ENCODE results near the gene ADGRB2.

Gene ADGRB2

GRCh38 chr1:31807273-31808048 lies 43.3 kb upstream of the ADGRB2 start:
- Histone ChIP-seq H3K36me3 (ENCODE audit: control insufficient read depth, insufficient read depth, low read length) (no peaks in the 10 kb centered on the region), H3K4me3 (ENCODE audit: low read depth, low read length) (no peak overlapping the region), H3K27ac (no peak overlapping the region), H3K9ac (no peak overlapping the region), H3K9me3 (ENCODE audit: control insufficient read depth, low read length) (no peaks in the 10 kb centered on the region), H3K4me1 (no peaks in the 10 kb centered on the region), H3K4me2 (ENCODE audit: low read length) (no peak overlapping the region), H3K79me2 (no peaks in the 10 kb centered on the region), H3K27me3 (ENCODE audit: control insufficient read depth, insufficient read depth, low read length) (no peaks in the 10 kb centered on the region), H2AFZ (no peak overlapping the region)
- TF ChIP-seq, protein P1, sequence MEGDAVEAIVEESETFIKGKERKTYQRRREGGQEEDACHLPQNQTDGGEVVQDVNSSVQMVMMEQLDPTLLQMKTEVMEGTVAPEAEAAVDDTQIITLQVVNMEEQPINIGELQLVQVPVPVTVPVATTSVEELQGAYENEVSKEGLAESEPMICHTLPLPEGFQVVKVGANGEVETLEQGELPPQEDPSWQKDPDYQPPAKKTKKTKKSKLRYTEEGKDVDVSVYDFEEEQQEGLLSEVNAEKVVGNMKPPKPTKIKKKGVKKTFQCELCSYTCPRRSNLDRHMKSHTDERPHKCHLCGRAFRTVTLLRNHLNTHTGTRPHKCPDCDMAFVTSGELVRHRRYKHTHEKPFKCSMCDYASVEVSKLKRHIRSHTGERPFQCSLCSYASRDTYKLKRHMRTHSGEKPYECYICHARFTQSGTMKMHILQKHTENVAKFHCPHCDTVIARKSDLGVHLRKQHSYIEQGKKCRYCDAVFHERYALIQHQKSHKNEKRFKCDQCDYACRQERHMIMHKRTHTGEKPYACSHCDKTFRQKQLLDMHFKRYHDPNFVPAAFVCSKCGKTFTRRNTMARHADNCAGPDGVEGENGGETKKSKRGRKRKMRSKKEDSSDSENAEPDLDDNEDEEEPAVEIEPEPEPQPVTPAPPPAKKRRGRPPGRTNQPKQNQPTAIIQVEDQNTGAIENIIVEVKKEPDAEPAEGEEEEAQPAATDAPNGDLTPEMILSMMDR (IDR thresholded peaks at IDR 0.05) = no peak

DNA sequence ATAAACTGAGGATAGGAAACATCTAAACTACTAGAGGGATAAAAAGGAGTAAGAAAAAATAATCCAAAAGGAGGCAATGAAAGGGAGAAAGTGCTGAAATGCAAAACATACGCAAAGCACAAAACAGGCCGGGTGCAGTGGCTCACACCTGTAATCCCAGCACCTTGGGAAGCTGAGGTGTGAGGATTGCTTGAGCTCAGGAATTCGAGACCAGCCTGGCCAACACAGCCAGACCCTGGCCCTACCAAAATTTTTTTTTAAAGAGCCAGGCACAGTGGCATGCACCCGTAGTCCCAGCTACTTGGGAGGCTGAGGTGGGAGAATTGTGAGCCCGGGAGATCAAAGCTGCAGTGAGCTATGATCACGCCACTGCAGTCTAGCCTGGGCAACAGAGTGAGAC lies 41.2 kb upstream of the ADGRB2 start:
- Histone ChIP-seq H3K4me1 (no peaks in the 10 kb centered on the region), H3K79me2 (no peaks in the 10 kb centered on the region), H2AFZ (no peak overlapping the region), H3K4me3 (ENCODE audit: low read depth, low read length) (no peak overlapping the region), H3K4me2 (ENCODE audit: low read length) (no peak overlapping the region), H3K27ac (no peak overlapping the region), H3K9ac (no peak overlapping the region), H3K9me3 (ENCODE audit: control insufficient read depth, low read length) (no peaks in the 10 kb centered on the region), H3K27me3 (ENCODE audit: control insufficient read depth, insufficient read depth, low read length) (no peaks in the 10 kb centered on the region), H3K36me3 (ENCODE audit: control insufficient read depth, insufficient read depth, low read length) (no peaks in the 10 kb centered on the region)
- TF ChIP-seq, protein P1 (IDR thresholded peaks at IDR 0.05) = no peak

DNA sequence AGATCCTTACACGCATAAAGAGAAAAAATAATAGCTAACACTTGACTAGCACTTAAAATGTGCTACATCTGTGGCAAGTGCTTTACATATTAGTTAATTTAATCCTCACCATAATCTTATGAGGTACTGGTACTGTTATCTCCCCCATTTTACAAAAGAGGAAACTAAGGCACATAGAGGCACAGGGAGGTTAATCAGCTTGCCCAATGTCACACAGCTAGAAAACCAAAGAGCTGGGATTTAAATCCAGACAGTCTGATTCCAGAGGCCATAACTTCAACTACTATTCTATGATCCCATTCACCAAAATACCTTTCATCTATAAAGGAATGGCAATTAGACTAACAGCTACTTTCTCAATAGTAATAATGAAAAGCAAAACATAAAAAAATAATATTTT lies 40.0 kb upstream of the ADGRB2 start:
- H3K4me2 ChIP-seq (ENCODE audit: low read length) = no peak overlapping the region
- no peak overlapping the region for H3K27ac ChIP-seq

DNA sequence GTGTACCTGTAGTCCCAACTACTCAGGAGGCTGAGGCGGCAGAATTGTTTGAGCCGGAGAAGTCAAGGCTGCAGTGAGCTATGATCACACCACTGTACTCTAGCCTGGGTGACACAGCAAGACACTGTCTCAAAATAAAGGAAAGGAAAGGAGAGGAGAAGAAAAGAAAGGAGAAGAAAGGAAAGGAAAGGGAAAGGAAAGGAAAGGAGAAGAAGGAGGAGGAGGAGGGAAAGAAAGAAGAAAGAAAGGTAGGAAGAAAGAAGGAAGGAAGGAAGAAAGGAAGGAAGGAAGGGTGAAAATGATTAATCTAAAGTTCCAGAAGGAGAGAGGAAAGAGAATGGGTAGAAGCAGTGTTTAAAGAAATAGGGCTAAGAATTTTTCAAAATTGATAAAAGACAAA lies 39.5 kb upstream of the ADGRB2 start:
- Histone ChIP-seq H3K4me2 (ENCODE audit: low read length) (no peak overlapping the region), H3K27ac (no peak overlapping the region), H3K4me3 (ENCODE audit: low read depth, low read length) (no peak overlapping the region), H3K79me2 (no peaks in the 10 kb centered on the region), H3K27me3 (ENCODE audit: control insufficient read depth, insufficient read depth, low read length) (no peaks in the 10 kb centered on the region), H3K36me3 (ENCODE audit: control insufficient read depth, insufficient read depth, low read length) (no peaks in the 10 kb centered on the region), H3K9me3 (ENCODE audit: control insufficient read depth, low read length) (no peaks in the 10 kb centered on the region), H2AFZ (no peak overlapping the region), H3K4me1 (no peaks in the 10 kb centered on the region), H3K9ac (no peak overlapping the region)
- TF ChIP-seq, protein P1 (IDR thresholded peaks at IDR 0.05) = no peak

More for the DNA sequence above, 40.0 kb upstream of the ADGRB2 start:
- H3K9ac ChIP-seq = no peak overlapping the region
- no peaks in the 10 kb centered on the region for H3K4me1 ChIP-seq
- no peaks in the 10 kb centered on the region for H3K79me2 ChIP-seq
- H3K9me3 ChIP-seq (ENCODE audit: control insufficient read depth, low read length) = no peaks in the 10 kb centered on the region
- no peaks in the 10 kb centered on the region for H3K27me3 ChIP-seq (ENCODE audit: control insufficient read depth, insufficient read depth, low read length)
- TF ChIP-seq, protein P1 (IDR thresholded peaks at IDR 0.05) = no peak
- H2AFZ ChIP-seq = no peak overlapping the region
- H3K4me3 ChIP-seq (ENCODE audit: low read depth, low read length) = no peak overlapping the region
- no peaks in the 10 kb centered on the region for H3K36me3 ChIP-seq (ENCODE audit: control insufficient read depth, insufficient read depth, low read length)

All from parathyroid adenoma (tissue), 2 donors.